Naive B cell (primary cell): ENCODE data around the gene SMYD2. TPM values are rescaled to one million over a fixed set of nuclear protein-coding genes. Genes with fewer than 3 reads are reported as not detected.

Source experiments
- ATAC-seq, 2 donors: fragments of 150-1000 bp; cut with Tn5 transposase; 2 replicates each; pipeline ENCODE4 v1.10.0; 2021; ENCODE audit warnings: low read depth in 2 of 2, mild to moderate bottlenecking in 2 of 2, moderate library complexity in 2 of 2
- DNase-seq: peaks from one replicate; pipeline ENCODE4 v3.0.0; 2022
- H3K27ac Mint-ChIP-seq, 6 donors: one replicate each; pipeline ENCODE4 v1.8.0; 2020 to 2022; ENCODE audit warnings: mild to moderate bottlenecking in 6 of 6, mixed read lengths in 6 of 6, moderate library complexity in 5 of 6, inconsistent platforms in 2 of 6
- H3K27me3 Mint-ChIP-seq, 3 donors: one replicate each; pipeline ENCODE4 v1.8.0; 2021 to 2022; ENCODE audit warnings: mixed read lengths in 3 of 3, mild to moderate bottlenecking in 1 of 3
- H3K36me3 Mint-ChIP-seq, 2 donors: one replicate each; pipeline ENCODE4 v1.8.0; 2020 to 2022; ENCODE audit warnings: mixed read lengths in 2 of 2, inconsistent platforms in 1 of 2, mild to moderate bottlenecking in 1 of 2
- H3K4me1 Mint-ChIP-seq, 3 donors: one replicate each; pipeline ENCODE4 v1.8.0; 2020 to 2022; ENCODE audit warnings: mixed read lengths in 3 of 3, inconsistent platforms in 1 of 3, mild to moderate bottlenecking in 1 of 3, moderate library complexity in 1 of 3
- H3K4me3 Mint-ChIP-seq, 8 donors: one replicate each; pipeline ENCODE4 v1.8.0; 2020 to 2022; ENCODE audit warnings: mild to moderate bottlenecking in 8 of 8, mixed read lengths in 8 of 8, moderate library complexity in 8 of 8, inconsistent platforms in 2 of 8
- H3K9me3 Mint-ChIP-seq, 7 donors: one replicate each; pipeline ENCODE4 v1.8.0; 2020 to 2022; ENCODE audit warnings: mixed read lengths in 7 of 7, mild to moderate bottlenecking in 5 of 7, inconsistent platforms in 2 of 7, moderate library complexity in 1 of 7
- polyA plus RNA-seq, 6 donors: library from polyadenylated mRNA; unstranded; fragments of 300-500 nt; fragmentation: Illumina TruSeq; gene quantifications; one replicate each; pipeline ENCODE4 v1.2.3, GENCODE V29; 2021; ENCODE audit warnings: low read depth in 6 of 6

Gene SMYD2
- polyA plus RNA-seq, 6 donors from 2014 or later: 28.3 to 76.8 (median 33.9) TPM

DNA sequence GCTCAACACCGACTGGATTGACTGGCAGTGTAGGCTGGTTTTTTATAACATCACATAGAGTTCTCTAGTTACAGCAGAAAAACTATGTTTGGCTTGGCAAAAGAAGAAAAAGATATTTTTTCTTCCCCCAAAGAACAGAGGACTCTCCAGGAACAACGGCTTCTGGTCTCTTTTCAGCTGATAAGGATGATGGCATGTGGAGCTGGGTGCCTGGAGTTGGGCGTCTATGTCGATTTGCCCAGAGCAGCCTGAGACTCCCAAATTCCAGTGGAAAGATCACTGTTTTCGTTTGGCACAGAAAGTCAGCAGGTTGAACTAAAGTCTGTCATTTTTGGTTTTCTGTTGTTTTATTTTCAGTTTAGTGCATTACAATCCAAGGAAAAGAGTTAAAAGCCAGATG lies 91.1 kb downstream of the SMYD2 start:
- H3K27ac Mint-ChIP-seq: no peak overlapping the region
- H3K9me3 Mint-ChIP-seq: peaks cover 0 to 4% (median 0%) of the 10 kb centered on the region in 7 donors
- H3K4me3 Mint-ChIP-seq: no peak overlapping the region
- DNase-seq (no peak), ATAC-seq (no peak)
- no peaks in the 10 kb centered on the region for H3K4me1 Mint-ChIP-seq
- H3K36me3 Mint-ChIP-seq: no peaks in the 10 kb centered on the region
- H3K27me3 Mint-ChIP-seq: peaks cover 4 to 15% (median 15%) of the 10 kb centered on the region in 3 donors

GRCh38 chr1:214377485-214377884 lies 96.5 kb downstream of the SMYD2 start:
- Mint-ChIP-seq H3K4me1 (no peaks in the 10 kb centered on the region), H3K9me3 (no peaks in the 10 kb centered on the region), H3K27me3 (peaks cover 0 to 9% (median 0%) of the 10 kb centered on the region in 3 donors), H3K4me3 (no peak overlapping the region), H3K27ac (no peak overlapping the region), H3K36me3 (no peaks in the 10 kb centered on the region)
- ATAC-seq (no peak), DNase-seq (no peak)

- H3K9me3 Mint-ChIP-seq: no peaks in the 10 kb centered on the region
- no peaks in the 10 kb centered on the region for H3K36me3 Mint-ChIP-seq
- no peak overlapping the region for H3K4me3 Mint-ChIP-seq
- DNase-seq (no peak), ATAC-seq (no peak)
- H3K27ac Mint-ChIP-seq: peak overlapping the region in 1 of 6 donors; percentile 66
- peaks cover 0 to 6% (median 0%) of the 10 kb centered on the region in 3 donors for H3K27me3 Mint-ChIP-seq
- no peaks in the 10 kb centered on the region for H3K4me1 Mint-ChIP-seq
Measured at GRCh38 chr1:214377886-214378285, 96.9 kb downstream of the SMYD2 start.

- H3K27me3 Mint-ChIP-seq: peaks cover 0 to 6% (median 0%) of the 10 kb centered on the region in 3 donors
- no peak for ATAC-seq
Measured at GRCh38 chr1:214378492-214378891, 97.5 kb downstream of the SMYD2 start.

GRCh38 chr1:214379236-214379970 lies 98.4 kb downstream of the SMYD2 start:
- H3K27me3 Mint-ChIP-seq: peaks cover 0 to 6% (median 0%) of the 10 kb centered on the region in 3 donors
- ATAC-seq (no peak), DNase-seq (no peak)
- no peaks in the 10 kb centered on the region for H3K4me1 Mint-ChIP-seq
- H3K4me3 Mint-ChIP-seq: no peak overlapping the region
- no peak overlapping the region for H3K27ac Mint-ChIP-seq
- H3K36me3 Mint-ChIP-seq: no peaks in the 10 kb centered on the region
- H3K9me3 Mint-ChIP-seq: no peaks in the 10 kb centered on the region

More at GRCh38 chr1:214378492-214378891, 97.5 kb downstream of the SMYD2 start:
- H3K9me3 Mint-ChIP-seq: no peaks in the 10 kb centered on the region
- no peak overlapping the region for H3K27ac Mint-ChIP-seq
- H3K4me1 Mint-ChIP-seq: no peaks in the 10 kb centered on the region
- H3K4me3 Mint-ChIP-seq: no peak overlapping the region
- no peaks in the 10 kb centered on the region for H3K36me3 Mint-ChIP-seq
- no peak for DNase-seq

DNA sequence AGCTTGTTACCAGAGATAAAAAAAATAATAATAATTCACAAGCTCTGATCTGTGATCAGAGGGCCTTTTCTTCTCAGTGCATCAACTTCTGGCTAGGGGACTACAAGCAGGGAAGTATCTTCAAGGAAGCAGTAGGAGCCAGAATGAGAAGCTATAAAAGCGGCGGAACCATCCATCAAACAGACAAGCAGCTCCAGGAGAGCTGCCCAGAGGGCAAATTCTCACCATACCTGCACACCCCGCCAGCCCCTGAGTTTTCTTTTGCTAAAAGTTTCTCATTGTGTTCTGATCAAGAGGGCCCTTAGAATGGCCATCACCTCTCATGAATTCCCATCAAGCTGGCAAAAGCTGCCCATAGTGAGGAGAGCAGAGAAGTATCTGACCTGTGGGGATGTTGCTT lies 99.4 kb downstream of the SMYD2 start:
- H3K36me3 Mint-ChIP-seq: no peaks in the 10 kb centered on the region
- peaks cover 0 to 6% (median 0%) of the 10 kb centered on the region in 3 donors for H3K27me3 Mint-ChIP-seq
- H3K9me3 Mint-ChIP-seq: no peaks in the 10 kb centered on the region
- H3K27ac Mint-ChIP-seq: no peak overlapping the region
- H3K4me3 Mint-ChIP-seq: no peak overlapping the region
- ATAC-seq (no peak), DNase-seq (no peak)
- no peaks in the 10 kb centered on the region for H3K4me1 Mint-ChIP-seq

DNA sequence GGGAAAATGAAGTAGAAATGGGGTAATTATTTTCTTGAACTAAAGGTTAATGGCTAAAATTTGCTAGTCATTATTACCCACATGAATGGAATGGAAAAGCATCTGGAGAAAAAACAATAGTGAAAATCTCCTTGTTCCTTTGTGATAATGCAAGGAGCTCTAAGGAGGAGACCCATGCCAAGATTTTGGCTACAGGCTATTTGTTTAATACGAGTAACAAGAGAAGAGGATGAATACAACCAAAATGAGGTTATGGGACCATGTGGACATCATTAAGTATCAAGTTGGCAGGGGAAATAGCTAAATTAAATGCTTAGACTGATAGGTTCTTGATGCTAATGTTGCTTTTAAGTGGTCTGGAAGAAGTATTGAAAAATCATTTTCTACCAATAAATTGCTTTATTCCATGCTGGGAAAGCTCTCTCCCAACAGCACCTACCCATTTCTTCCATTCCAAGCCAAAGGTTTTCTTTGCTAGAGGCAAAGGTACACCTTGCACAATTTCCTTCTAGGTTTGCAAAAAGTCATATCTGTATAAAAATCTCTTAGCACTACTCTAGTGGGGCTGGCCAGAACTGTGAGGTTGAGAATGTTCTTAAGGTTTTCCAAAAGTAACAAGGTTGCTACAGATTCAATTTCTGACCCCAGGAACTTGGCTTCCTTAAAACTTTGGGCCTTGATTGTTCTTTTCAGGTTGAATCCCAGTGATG lies 100.2 kb downstream of the SMYD2 start:
- Mint-ChIP-seq H3K9me3 (no peaks in the 10 kb centered on the region), H3K27ac (no peak overlapping the region), H3K4me1 (no peaks in the 10 kb centered on the region), H3K36me3 (no peaks in the 10 kb centered on the region), H3K27me3 (peaks cover 0 to 6% (median 0%) of the 10 kb centered on the region in 3 donors), H3K4me3 (no peak overlapping the region)
- ATAC-seq (no peak), DNase-seq (no peak)

DNA sequence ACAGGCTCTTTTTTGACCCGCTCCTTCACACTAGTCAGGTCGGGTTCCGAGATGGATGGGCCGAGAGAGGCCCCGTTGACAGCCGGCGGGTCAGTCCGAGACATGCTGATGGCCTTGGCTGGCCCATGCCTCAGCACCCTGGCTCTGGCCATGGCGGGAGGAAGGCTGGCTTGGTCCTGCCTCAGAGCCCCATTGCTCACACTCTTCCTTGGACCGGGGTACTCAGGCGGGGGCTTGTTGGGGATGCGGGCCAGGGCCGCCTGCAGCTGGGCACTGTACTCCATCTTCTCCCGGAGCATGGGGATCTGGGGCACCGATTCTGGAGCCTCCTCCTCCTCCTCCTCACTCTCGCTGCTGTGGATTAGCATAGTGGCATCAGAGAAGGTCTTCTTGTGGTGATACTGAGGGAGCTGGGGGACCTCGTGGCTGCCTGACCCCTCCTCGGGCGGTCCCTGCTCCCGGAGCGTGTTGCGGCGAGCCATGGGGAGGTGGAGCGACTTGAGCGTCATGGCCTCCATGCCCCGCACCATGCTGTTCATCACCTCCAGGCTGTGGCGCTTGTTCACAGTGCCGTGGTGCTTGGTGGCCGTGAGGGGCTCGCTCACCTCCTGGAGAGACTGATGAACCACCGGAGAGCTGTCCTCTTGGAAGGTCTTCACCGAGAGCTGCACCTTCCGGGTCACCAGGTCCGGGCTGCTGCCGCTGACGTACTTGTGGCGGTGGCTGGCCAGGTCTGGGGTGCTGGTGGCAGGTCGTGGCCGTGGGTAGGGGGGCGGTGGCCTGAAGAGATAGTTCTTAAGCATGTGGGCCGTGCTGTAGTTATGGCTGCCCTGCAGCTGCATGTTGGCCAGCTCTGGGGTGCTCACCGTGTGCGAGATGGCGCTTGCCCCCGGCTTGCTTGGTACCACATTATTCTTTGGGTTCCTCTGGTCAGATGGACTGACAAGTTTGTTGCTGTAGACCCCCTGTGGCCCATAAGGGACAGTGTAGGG lies 102.7 kb downstream of the SMYD2 start:
- Mint-ChIP-seq H3K27me3 (peaks cover 0 to 6% (median 0%) of the 10 kb centered on the region in 3 donors), H3K9me3 (no peaks in the 10 kb centered on the region), H3K4me1 (no peaks in the 10 kb centered on the region), H3K36me3 (no peaks in the 10 kb centered on the region), H3K4me3 (no peak overlapping the region), H3K27ac (peak overlapping the region in 1 of 6 donors; percentile 39)
- no peak for ATAC-seq
- DNase-seq: no peak

- Mint-ChIP-seq H3K4me1 (no peaks in the 10 kb centered on the region), H3K36me3 (no peaks in the 10 kb centered on the region), H3K4me3 (peak overlapping the region in 1 of 8 donors; percentile 66), H3K9me3 (no peaks in the 10 kb centered on the region), H3K27ac (no peak overlapping the region), H3K27me3 (peaks cover 0 to 6% (median 0%) of the 10 kb centered on the region in 3 donors)
- DNase-seq: no peak
- no peak for ATAC-seq
Measured at GRCh38 chr1:214384373-214385079, 103.6 kb downstream of the SMYD2 start.

GRCh38 chr1:214385428-214385827 lies 104.5 kb downstream of the SMYD2 start:
- no peaks in the 10 kb centered on the region for H3K9me3 Mint-ChIP-seq
- no peaks in the 10 kb centered on the region for H3K4me1 Mint-ChIP-seq
- H3K36me3 Mint-ChIP-seq: no peaks in the 10 kb centered on the region
- peaks cover 0 to 6% (median 0%) of the 10 kb centered on the region in 3 donors for H3K27me3 Mint-ChIP-seq
- H3K4me3 Mint-ChIP-seq: no peak overlapping the region
- no peak overlapping the region for H3K27ac Mint-ChIP-seq
- no peak for DNase-seq
- no peak for ATAC-seq

DNA sequence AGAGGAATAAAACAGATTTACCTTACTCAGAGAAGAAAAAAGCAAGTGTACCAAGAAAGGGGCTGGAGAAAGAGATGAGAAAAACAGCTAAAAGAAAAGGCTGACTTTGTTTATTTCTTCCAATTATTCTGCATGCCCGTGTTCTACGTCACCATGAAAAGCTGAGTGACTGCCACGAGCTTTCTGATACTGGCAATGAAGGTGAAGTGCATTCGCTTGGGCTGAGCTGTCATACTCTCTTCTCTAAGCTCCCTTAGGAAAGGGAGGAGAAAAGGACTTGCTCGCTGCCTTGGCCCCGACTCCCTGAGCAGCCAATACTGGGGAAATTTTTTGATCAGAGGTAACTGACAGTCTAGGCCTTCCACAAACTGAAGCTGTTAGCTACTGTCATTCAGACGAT lies 105.4 kb downstream of the SMYD2 start:
- DNase-seq (no peak), ATAC-seq (no peak)
- H3K9me3 Mint-ChIP-seq: no peaks in the 10 kb centered on the region
- H3K36me3 Mint-ChIP-seq: no peaks in the 10 kb centered on the region
- H3K4me1 Mint-ChIP-seq: no peaks in the 10 kb centered on the region
- no peak overlapping the region for H3K27ac Mint-ChIP-seq
- no peaks in the 10 kb centered on the region for H3K27me3 Mint-ChIP-seq
- H3K4me3 Mint-ChIP-seq: no peak overlapping the region
